Muscle of arm (tissue), 12 donors: ENCODE data around the gene UCP3. TPM values are rescaled to one million over a fixed set of nuclear protein-coding genes. Genes with fewer than 3 reads are reported as not detected.
A peak's percentile ranks its signal among the peaks of the same experiment; 100 is the strongest.

Experiments
- DNase-seq: peaks from one replicate; pipeline ENCODE4 v3.0.0-alpha.2; 2013
- polyA plus RNA-seq, 12 donors: library from polyadenylated mRNA; unstranded; fragments of 120-200 nt; gene quantifications; one replicate each; pipeline ENCODE4 v1.2.1, GENCODE V29; 2013; ENCODE audit not compliant: insufficient read length in 12 of 12

UCP3 gene
- polyA plus RNA-seq, 12 donors = 1.5 to 9.3 (median 3.1) TPM; not detected in 1

- no peak for DNase-seq
These were observed 10.3 kb upstream of the UCP3 start for GRCh38 chr11:74019104-74019738.

GRCh38 chr11:74018331-74019005 is 9.6 kb upstream of the UCP3 start:
- peak; percentile 41 for DNase-seq

- no peak for DNase-seq
These were observed 8.7 kb upstream of the UCP3 start for GRCh38 chr11:74017631-74018030.

- no peak for DNase-seq
These were observed 7.2 kb upstream of the UCP3 start for GRCh38 chr11:74015919-74016684.

- DNase-seq = no peak
These were observed 6.0 kb upstream of the UCP3 start for GRCh38 chr11:74014880-74015279.

- DNase-seq = no peak
These were observed 4.3 kb upstream of the UCP3 start for GRCh38 chr11:74013141-74013540.

GRCh38 chr11:74012074-74012809 is 3.4 kb upstream of the UCP3 start:
- DNase-seq = no peak

GRCh38 chr11:74011360-74012073 is 2.6 kb upstream of the UCP3 start:
- no peak for DNase-seq

- DNase-seq = no peak
These were observed 1.7 kb upstream of the UCP3 start for GRCh38 chr11:74010306-74011300.

GRCh38 chr11:74009675-74010305 is 905 bp upstream of the UCP3 start:
- no peak for DNase-seq

GRCh38 chr11:74009230-74009547 is 304 bp upstream of the UCP3 start:
- DNase-seq = no peak

- DNase-seq = no peak
These were observed 1.1 kb downstream of the UCP3 start for GRCh38 chr11:74007691-74008372.

GRCh38 chr11:74006743-74007304 is 2.1 kb downstream of the UCP3 start:
- DNase-seq = no peak

- no peak for DNase-seq
These were observed 3.0 kb downstream of the UCP3 start for GRCh38 chr11:74005721-74006517.

GRCh38 chr11:74004759-74005615 is 3.9 kb downstream of the UCP3 start:
- DNase-seq = no peak

GRCh38 chr11:74004046-74004695 is 4.7 kb downstream of the UCP3 start:
- DNase-seq = no peak

- no peak for DNase-seq
These were observed 6.1 kb downstream of the UCP3 start for GRCh38 chr11:74002832-74003231.
